DOHH2 (cell line): ENCODE results near the gene CDC42BPA.

Experiments
- EZH2phosphoT487 ChIP-seq: fragments of 200-600 bp; sonication (generic); IDR thresholded peaks from 2 replicates; pipeline ENCODE4 v1.6.1; 2017; ENCODE audit warnings: borderline replicate concordance, mild to moderate bottlenecking, antibody characterized with exemption, low read length, moderate library complexity, mixed read lengths
- TF ChIP-seq, protein P1 (sequence below): fragments of 200-600 bp; sonication (generic); IDR thresholded peaks from one replicate; pipeline ENCODE4 v1.5.1; 2014; ENCODE audit warnings: antibody characterized with exemption, mild to moderate bottlenecking, low read depth, low read length; ENCODE audit not compliant: poor library complexity, severe bottlenecking

DNA sequence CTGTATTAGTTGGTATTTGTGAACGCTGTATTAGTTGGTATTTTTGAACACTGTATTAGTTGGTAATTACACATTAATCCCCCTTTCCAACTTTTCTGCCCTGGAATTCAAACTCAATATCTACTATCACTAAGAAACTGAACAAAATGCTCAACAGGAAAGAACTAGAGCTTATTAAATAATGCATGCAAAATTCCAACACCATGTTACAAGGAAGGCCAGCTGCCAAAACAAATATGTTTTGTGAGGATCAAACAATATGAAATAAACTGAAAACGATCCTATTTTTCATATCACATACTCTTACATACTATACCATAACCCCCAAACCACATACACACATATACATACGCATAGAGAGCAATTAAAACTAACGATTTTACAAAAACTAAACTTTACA is 104.9 kb downstream of the CDC42BPA start:
- TF ChIP-seq, protein P1, sequence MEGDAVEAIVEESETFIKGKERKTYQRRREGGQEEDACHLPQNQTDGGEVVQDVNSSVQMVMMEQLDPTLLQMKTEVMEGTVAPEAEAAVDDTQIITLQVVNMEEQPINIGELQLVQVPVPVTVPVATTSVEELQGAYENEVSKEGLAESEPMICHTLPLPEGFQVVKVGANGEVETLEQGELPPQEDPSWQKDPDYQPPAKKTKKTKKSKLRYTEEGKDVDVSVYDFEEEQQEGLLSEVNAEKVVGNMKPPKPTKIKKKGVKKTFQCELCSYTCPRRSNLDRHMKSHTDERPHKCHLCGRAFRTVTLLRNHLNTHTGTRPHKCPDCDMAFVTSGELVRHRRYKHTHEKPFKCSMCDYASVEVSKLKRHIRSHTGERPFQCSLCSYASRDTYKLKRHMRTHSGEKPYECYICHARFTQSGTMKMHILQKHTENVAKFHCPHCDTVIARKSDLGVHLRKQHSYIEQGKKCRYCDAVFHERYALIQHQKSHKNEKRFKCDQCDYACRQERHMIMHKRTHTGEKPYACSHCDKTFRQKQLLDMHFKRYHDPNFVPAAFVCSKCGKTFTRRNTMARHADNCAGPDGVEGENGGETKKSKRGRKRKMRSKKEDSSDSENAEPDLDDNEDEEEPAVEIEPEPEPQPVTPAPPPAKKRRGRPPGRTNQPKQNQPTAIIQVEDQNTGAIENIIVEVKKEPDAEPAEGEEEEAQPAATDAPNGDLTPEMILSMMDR, result no peak
- no peak for TF ChIP-seq EZH2phosphoT487
